ENCODE data around the gene IMPACT.

The IMPACT gene

DNA sequence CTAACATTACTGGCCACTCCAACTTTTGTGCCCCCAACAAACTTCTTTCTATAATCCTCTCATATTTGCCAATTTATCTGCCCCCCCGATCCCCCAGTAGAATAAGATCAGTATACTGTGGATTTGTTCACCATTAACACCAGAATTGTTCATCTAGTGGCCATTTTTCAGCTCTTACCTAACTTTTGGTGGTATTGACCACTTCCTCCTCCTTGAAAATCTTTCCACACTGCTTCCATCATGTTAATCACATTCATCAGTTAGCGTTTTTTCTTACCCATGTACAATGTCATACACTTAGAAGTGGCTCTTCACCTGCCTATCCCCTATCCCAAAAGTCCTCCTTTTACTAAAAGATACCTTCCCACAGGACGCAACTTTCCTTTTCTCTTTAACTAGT lies 6.1 kb downstream of the IMPACT start:
- DNase-seq (ENCODE audit: low read depth), result no peak
- TF ChIP-seq, protein P1, sequence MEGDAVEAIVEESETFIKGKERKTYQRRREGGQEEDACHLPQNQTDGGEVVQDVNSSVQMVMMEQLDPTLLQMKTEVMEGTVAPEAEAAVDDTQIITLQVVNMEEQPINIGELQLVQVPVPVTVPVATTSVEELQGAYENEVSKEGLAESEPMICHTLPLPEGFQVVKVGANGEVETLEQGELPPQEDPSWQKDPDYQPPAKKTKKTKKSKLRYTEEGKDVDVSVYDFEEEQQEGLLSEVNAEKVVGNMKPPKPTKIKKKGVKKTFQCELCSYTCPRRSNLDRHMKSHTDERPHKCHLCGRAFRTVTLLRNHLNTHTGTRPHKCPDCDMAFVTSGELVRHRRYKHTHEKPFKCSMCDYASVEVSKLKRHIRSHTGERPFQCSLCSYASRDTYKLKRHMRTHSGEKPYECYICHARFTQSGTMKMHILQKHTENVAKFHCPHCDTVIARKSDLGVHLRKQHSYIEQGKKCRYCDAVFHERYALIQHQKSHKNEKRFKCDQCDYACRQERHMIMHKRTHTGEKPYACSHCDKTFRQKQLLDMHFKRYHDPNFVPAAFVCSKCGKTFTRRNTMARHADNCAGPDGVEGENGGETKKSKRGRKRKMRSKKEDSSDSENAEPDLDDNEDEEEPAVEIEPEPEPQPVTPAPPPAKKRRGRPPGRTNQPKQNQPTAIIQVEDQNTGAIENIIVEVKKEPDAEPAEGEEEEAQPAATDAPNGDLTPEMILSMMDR (IDR thresholded peaks at IDR 0.05; ENCODE audit: control insufficient read depth, insufficient read depth, low read depth, low read length, missing control alignments), result no peak
- H3K4me3 ChIP-seq (ENCODE audit: control insufficient read depth, low read depth, low read length), result no peak overlapping the region

DNA sequence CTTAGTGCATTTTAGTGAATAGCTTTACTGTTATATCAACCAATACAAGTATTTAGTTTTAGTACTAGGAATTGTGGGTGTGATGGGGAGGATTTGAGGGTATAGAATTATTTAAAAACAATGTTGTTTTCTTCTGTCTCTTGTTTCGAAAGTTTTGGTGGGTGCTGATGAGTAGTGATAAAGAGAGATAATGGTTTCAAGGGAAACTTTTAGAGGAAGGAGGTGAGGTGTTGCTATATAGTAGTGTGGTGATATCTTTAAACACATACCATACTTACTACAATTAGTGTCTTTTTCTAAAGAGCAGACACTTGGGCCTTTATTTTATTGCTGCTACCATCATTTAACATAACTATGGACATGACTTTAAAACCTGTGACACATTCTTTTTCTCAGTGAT lies 10.5 kb downstream of the IMPACT start:
- TF ChIP-seq, protein P1 (IDR thresholded peaks at IDR 0.05; ENCODE audit: control insufficient read depth, insufficient read depth, low read depth, low read length, missing control alignments), result no peak
- no peak overlapping the region for H3K4me3 ChIP-seq (ENCODE audit: control insufficient read depth, low read depth, low read length)
- no peak for DNase-seq (ENCODE audit: low read depth)

DNA sequence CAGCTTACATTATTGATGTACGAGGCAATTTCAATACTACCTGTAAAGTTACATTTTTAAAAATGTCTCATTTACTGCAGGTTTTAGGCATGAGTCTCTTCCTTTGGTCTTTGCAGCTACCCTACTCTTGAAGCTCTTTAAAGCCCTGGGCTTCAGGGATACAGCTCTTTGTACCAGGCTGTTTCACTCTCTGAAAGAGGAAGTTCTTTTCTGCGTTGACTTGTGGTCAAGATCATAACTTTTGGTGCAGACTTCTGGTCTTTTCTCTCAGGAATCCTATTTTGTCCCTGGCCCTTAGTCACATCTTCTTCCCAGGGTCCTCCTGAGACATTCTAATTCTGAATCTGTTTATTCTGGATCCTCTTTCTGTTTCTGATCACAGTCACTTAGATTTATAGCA lies 17.4 kb downstream of the IMPACT start:
- DNase-seq (ENCODE audit: low read depth), result no peak
- H3K4me3 ChIP-seq (ENCODE audit: control insufficient read depth, low read depth, low read length), result no peak overlapping the region
- TF ChIP-seq, protein P1 (IDR thresholded peaks at IDR 0.05; ENCODE audit: control insufficient read depth, insufficient read depth, low read depth, low read length, missing control alignments), result no peak

DNA sequence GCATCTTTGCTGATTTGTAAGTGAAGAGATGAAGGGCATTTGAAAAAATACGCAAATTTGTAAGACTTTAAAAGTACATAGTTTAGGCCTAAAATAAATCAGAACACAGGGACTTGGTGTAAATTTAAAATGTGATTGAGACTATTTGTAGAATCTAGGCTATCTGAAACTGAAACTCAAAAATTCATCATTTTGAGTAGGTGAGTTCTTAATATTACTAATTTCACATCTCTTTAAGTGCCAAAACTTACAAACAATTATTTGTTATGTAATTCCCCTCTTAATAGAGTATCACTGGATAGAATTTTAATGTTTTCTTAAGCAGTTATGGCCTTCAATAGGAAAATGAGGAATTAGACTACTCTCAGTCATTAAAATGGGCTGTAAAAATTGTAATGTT lies 20.0 kb downstream of the IMPACT start:
- H3K4me3 ChIP-seq (ENCODE audit: control insufficient read depth, low read depth, low read length), result no peak overlapping the region
- TF ChIP-seq, protein P1 (IDR thresholded peaks at IDR 0.05; ENCODE audit: control insufficient read depth, insufficient read depth, low read depth, low read length, missing control alignments), result no peak
- no peak for DNase-seq (ENCODE audit: low read depth)

DNA sequence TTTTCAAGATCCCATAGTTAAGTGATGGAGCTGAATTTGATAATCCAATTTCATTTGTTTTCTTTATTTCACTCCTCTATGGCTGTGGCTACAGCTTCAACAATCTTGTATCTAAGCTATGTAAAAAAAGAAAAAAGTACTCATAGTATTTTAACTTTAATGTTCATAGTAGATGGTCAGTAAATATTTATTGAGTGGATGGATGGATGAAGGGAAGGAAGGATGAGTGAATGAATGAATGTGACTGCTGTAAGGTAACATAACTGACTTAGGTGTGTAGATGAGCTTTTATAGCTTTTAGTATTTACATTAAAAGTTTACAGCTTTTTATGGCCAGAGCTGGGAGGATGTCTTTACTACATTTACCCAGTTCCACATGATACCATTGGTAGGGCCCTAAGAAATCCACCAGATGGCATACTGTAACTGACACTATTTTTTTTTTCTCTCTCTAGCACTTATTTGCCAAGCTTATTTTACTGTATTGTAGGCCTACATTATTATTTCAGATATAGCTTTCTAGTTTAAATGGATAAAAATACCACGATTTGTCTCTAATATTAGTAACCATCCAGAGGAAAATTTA lies 20.6 kb downstream of the IMPACT start:
- TF ChIP-seq, protein P1 (IDR thresholded peaks at IDR 0.05; ENCODE audit: control insufficient read depth, insufficient read depth, low read depth, low read length, missing control alignments), result peak; percentile 21
- DNase-seq (ENCODE audit: low read depth), result no peak
- no peak overlapping the region for H3K4me3 ChIP-seq (ENCODE audit: control insufficient read depth, low read depth, low read length)

DNA sequence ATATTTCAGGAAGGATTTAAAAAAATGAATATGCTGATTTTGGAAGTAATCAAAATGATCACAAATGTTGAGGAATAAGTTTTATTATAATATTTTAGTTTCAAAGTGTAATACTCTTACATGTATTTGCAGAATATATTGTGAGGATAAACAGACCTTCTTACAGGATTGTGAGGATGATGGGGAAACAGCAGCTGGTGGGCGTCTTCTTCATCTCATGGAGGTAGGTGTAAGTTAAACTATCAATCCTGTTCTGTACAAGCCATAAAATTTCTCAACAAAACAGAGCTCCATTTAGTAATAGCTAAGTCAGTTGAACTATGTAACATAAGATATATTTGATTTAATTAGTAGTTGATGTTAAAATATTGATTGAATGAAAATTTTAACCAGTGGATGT lies 21.5 kb downstream of the IMPACT start:
- no peak for DNase-seq (ENCODE audit: low read depth)
- H3K4me3 ChIP-seq (ENCODE audit: control insufficient read depth, low read depth, low read length), result no peak overlapping the region
- TF ChIP-seq, protein P1 (IDR thresholded peaks at IDR 0.05; ENCODE audit: control insufficient read depth, insufficient read depth, low read depth, low read length, missing control alignments), result no peak

DNA sequence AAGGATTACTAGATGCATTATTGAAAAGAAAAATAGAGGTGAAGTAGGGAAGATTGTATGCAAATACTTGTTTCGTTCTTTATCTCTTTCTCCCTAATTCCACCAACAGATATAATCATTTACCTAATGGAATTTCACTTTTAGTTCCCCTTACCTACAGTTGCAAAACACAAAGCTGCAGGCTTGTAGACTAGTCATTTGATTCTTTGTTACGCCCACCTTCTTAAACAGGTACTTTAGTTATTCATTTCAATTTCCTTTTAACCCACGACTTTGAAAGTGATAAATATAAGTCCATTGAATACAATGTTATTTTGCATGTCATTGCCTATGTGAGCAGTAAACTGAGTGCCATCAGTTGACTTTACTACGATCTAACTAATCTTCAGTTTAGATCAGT lies 30.1 kb downstream of the IMPACT start:
- TF ChIP-seq, protein P1 (IDR thresholded peaks at IDR 0.05; ENCODE audit: control insufficient read depth, insufficient read depth, low read depth, low read length, missing control alignments), result no peak
- no peak overlapping the region for H3K4me3 ChIP-seq (ENCODE audit: control insufficient read depth, low read depth, low read length)
- no peak for DNase-seq (ENCODE audit: low read depth)
